ENCODE measurements around the gene DOP1A. TPM values are rescaled to one million over a fixed set of nuclear protein-coding genes. Genes with fewer than 3 reads are reported as not detected.

DOP1A gene
- total and polyA plus RNA-seq, 2 of the 4 experiments (the other 2 are of a cell fraction): 6.0 to 32.4 TPM

GRCh38 chr6:83125425-83125824 is 58.0 kb downstream of the DOP1A start:
- intact Hi-C loops (cut with micrococcal nuclease) (no loop called here), in situ Hi-C loops (cut with MboI; ENCODE audit: low sequenced_read_pairs) (no loop called here), dilution Hi-C loops (cut with HindIII; ENCODE audit: low sequenced_read_pairs, unreplicated experiment) (no loop called here)
- Histone ChIP-seq H3K9me1 (ENCODE audit: insufficient read depth, low read length) (peaks cover 14% of the 10 kb centered on the region), H2BK15ac (ENCODE audit: low read depth, low read length) (no peak overlapping the region), H3K4me2 (ENCODE audit: low read depth, low read length) (no peak overlapping the region), H2BK20ac (ENCODE audit: low read depth, low read length) (no peak overlapping the region), H4K20me1 (ENCODE audit: insufficient read depth, low read length) (peaks cover 3% of the 10 kb centered on the region; the same call in 1 of the 2 replicates), H3K18ac (ENCODE audit: low read depth, low read length) (no peak overlapping the region), H2AK9ac (replicated peaks; ENCODE audit: low read depth, low read length, poor library complexity) (no peak overlapping the region), H3K27ac (ENCODE audit: insufficient read depth, low read length) (no peak overlapping the region), H2BK120ac (ENCODE audit: low read depth, low read length) (no peak overlapping the region), H3K79me1 (ENCODE audit: low read depth in 1 of 2, low read length in 2 of 2) (peaks cover 0 to 8% of the 10 kb centered on the region in 2 experiments; a peak in 2 of 4 replicates), H3K27me3 (ENCODE audit: control insufficient read depth, insufficient read depth, low read length) (no peaks in the 10 kb centered on the region), H3K9ac (ENCODE audit: low read depth, low read length) (no peak overlapping the region), H2AK5ac (ENCODE audit: low read depth, low read length) (no peak overlapping the region), H2BK5ac (ENCODE audit: low read depth, low read length, poor library complexity, severe bottlenecking) (no peak overlapping the region), H3K9me3 (ENCODE audit: control insufficient read depth, insufficient read depth, low read length) (no peaks in the 10 kb centered on the region), H3K36me3 (ENCODE audit: control insufficient read depth, insufficient read depth, low read length) (peaks cover 12% of the 10 kb centered on the region), H4K91ac (ENCODE audit: insufficient read depth, low read depth, low read length) (peak overlapping the region; percentile 17; the same call in 1 of the 2 replicates), H3K4ac (ENCODE audit: low read depth, low read length) (no peak overlapping the region), H3K4me3 (ENCODE audit: insufficient read depth, low read depth, low read length) (no peak overlapping the region), H3K4me1 (ENCODE audit: control insufficient read depth, insufficient read depth, low read length) (peaks cover 6% of the 10 kb centered on the region), H4K5ac (ENCODE audit: low read depth, low read length) (no peak overlapping the region), H3K14ac (replicated peaks; ENCODE audit: low read depth, low read length) (no peak overlapping the region), H3K23ac (ENCODE audit: low read depth, low read length) (no peak overlapping the region), H2AFZ (replicated peaks; ENCODE audit: low read length, poor library complexity) (no peak overlapping the region), H4K8ac (ENCODE audit: low read depth in 2 of 2, low read length in 2 of 2) (no peak overlapping the region), H3K56ac (ENCODE audit: extremely low read depth, insufficient read depth, low read length) (no peak overlapping the region)
- no TSS peak for BruUV-seq (replicated peaks)
- ATAC-seq (ENCODE audit: low read depth): no peak
- DNase-seq: no peak
- CTCF ChIA-PET: no interaction called here
- TF ChIP-seq RCOR1 (IDR thresholded peaks at IDR 0.05; ENCODE audit: insufficient replicate concordance, low read length) (no peak), RFX5 (IDR thresholded peaks at IDR 0.05; ENCODE audit: low read depth, low read length) (no peak), NFE2L2 (IDR thresholded peaks at IDR 0.05; ENCODE audit: low read depth, low read length) (no peak)
- POLR2A ChIA-PET (ENCODE audit: unreplicated experiment): no interaction called here

Data from IMR-90 (cell line).